ENCODE data around the gene MRM2.

The MRM2 gene

DNA sequence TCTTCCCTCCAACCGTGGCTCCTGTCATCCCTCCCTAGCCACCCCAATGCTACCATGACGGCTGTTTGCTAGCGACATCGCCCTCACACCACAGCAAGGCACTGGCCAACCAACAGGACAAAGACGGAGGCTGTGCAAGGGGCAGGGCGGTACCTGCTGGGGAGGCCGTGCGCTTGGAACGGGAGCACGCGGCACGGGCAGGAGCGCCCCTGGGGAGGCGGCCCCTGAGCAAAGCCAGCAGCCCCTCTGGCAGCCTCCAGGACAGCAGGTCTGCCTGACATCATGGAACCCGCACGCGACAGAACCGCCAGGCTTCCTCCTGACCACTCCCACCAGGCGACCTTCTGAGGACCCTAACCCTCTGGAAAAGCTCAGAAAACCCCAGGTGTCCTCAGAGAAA, 22.0 kb downstream of the MRM2 start:
- no peak for DNase-seq

DNA sequence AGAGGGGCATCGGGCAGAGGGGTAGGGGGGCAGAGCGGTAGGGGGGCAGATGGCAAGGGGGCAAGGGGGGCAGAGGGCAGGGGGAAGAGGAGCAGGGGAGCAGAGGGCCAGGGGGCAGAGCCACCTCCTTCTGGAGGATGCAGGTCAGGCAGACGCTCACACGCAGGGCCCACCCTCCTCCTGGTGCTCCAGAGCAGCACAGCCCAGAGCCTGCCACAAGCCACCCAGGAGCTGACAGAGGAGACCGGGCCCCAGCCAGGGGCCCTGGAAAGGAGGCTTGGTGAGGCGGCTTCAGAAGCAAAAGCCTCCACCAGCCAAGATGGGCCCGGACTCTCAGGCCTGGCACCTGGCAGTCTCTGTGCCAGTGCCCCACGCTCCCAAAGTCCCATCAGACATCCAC, 22.4 kb downstream of the MRM2 start:
- no peak for DNase-seq

DNA sequence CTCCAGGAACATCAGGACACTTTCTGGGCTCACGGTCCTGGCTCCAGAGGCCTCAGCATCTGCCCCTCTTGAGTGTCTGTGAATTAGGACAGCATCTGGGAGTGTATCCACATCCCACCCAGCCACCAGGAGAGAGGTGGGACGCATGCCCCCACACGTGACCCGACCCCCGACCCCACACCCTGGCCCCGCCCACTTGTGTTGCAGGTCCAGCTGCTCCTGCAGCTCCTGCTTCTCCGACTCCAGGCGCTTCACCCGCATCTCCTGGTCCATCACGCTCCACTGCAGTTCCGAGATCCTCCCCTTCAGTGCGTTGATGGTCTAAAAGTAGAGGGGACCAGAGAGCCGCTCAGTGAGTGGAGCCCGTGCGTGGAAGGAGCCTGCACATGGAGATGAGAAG, 22.9 kb downstream of the MRM2 start:
- no peak for DNase-seq

DNA sequence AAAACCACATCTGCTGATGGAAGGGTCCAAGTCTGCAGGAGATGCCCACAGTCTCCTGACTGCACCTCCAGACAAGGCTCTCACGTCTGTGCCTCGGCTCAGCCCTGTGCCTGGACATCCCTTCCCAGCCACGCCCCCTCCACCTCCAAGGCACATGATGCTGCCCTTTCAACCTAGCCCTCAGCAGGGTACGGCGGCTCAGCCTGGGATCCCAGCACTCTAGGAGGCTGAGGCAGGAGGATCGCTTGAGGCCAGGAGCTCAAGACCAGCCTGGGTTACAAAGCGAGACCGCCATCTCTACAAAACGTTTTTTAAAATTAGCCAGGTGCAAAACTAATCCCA, 23.6 kb downstream of the MRM2 start:
- DNase-seq: no peak

DNA sequence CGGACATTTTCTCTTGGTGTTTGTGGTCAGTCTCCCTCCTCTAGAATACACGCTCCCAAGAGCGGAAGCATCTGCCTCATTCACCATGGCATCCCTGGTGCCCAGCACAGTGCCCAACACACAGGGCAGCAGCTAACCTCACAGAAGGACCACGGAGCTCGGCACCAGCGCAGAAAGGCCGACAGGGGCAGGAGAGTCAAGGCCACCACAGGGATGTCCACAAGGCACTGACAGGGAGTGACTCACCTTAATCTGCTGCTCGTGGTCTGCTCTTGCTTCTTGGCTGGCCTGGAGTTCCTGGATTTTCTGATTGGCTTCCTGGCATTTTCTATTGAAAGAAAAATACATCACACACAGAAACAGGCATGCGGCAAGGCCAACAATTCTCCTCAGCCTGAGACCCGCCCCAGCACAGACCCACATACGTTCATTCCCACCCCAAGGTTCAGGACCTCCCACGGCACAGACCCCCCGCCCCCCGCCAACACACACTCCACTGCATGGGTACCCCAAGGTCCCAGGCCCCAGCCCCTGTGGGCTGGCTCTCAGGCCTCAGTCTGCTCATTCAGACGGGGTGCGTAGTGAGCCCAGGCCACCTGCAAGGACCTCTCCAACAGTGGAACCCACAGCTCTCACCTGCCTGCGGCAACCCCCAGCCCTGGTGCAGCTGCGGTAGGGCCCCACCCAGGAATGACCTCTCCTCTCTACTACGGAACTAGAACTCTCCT, 24.1 kb downstream of the MRM2 start:
- no peak for DNase-seq

DNA sequence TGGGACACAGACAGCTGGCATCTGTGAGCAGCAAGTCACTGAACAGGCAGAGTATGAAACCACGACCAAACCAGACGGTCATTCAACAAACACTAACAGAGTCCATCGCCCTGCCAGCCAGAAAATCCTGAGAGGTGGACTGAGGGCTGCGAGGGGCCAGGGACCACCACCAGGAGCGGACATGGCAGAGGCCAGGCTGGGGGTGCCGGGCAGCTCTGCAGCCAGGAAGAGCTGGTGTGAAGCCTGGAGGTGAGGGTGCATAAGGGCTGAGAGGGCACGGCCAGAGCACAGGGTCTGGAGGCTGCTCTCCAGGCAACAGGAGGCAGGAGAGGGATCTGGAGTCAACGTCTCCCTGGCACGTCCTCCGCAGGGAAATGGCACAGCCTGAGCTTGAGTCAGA, 24.8 kb downstream of the MRM2 start:
- DNase-seq: no peak

DNA sequence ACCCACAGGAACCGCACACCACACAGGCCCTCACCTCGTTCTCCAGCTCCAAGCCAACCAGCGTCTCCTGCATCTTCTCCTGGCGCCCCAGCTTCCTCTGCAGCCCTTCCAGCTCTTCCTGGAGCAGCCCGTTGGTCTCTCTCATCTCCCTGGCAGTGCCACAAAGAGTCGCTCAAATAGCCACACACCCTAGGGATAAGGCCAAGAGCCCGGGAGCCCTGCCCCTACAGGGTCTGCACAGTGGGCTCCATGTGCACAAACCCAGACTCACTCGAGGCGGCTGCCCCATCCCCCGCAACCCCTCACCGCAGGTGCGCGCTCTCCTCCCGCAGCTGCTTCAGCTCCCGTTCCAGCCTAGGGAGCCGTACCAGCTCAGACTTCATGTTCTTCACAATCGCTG, 26.2 kb downstream of the MRM2 start:
- no peak for DNase-seq

DNA sequence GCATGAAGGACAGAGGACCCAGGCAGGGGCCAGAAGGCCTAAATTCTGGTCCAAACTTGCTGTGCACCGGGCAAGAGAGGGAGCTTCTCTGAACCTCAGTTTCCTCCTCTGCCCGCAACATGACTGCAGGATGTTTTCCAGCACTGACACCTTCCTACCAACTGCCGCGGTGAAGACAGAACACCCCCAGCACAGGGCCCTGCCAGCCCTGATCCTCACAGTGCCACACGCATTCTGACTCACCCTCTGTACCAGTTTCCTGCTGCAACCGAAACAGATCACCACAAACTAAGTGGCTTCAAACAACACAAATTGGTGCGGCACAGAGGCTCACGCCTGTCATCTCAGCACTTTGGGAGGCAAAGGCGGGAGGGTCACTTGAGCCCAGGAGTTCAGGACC, 27.4 kb downstream of the MRM2 start:
- DNase-seq: peak; percentile 34

DNA sequence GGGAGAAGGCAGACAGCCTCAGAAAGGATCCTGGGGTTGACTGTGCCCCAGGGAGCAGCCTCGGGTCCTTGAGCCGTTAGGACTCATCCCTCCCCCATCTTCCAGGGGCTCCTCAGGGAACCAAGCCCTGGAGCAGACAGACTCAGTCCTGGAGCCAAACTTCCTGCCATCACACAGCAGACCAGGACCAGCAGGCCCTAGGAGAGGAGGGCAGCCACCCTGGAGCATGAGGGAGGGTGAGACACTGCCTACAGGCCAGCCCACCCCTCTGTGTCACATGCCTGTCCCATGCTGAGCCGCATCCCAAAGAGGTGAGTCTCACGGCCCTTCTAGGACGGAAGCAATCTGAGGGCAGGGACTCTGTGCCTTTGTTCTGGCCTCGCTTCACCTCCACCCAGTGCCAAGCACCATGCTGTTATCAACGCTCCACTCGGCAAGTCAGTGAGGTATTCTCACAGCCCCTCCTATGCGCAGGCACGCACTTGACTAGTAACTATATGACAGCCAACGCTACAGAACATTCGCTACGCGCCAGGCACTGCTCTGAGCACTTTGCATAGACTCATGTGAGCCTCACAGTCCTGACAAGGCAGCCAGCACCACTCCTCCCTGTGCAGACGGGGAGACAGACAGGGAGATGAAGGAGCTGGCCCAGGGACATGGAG, 28.3 kb downstream of the MRM2 start:
- DNase-seq: no peak

DNA sequence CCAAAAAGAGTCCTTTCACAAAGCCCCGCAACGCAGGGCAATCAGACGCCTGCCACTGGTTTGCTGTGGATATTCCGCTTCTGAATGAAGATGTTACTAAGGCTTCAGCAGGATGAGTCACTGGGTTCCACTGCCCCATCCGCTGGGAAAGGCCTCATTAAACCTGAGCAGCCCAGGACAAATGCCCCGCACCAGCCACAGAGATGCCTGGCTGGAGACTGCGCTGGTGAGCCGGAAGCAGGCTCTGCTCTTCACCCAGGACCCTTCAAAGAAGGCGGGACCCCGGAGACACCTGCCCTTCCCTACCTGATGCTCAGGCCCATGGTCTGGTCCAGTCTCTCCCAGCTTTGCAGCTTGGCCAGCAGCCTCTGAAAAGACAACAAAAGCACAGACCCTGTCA, 29.1 kb downstream of the MRM2 start:
- DNase-seq: no peak

DNA sequence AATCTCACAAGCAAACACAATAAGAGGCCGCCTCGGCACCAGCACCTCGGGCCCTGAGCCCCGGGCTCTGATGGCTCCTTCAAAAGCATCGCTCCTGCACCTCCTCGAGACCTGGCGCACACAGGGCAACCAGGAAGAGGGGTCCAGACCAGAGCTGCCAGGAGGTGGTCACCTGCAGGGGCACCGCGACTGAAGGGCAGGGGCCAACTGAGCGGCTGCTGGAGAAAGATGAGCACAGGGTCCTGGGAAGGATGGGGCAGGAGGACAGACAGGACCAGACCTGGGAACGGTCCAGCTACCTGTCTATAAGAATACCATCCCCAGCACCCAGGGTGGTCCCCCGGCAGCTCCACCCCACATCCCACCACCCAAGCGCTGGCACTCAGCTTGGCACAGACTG, 30.1 kb downstream of the MRM2 start:
- DNase-seq: no peak

DNA sequence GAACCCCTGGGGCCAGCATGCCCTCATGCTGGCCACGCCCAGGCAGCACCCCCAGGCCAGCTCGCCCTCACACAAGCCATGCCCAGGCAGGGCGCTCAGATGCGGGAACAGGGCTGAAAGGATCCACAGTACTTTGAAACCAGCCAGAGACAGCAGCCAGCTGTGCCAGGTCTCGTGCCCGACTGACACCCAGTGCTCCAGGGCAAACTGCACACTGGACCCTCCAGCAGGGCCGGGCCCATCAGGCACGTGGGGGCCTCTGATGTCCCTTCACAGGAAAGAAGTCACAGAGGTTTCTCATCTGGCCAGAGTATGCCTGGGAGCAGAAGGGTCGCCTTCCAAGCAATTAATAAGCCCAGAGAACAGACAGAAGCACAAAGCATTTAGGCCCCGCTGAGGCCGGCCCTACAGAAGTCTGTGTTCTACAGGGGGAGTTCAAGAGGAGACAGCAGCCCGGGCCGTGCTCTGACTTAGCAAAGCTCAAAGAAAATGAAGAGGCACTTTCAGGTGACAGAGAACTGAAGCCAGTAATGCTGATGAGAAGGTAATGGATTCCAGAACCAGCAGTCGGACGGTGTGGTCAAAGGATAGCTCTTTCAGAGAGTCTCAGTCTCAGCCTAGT, 30.6 kb downstream of the MRM2 start:
- no peak for DNase-seq

DNA sequence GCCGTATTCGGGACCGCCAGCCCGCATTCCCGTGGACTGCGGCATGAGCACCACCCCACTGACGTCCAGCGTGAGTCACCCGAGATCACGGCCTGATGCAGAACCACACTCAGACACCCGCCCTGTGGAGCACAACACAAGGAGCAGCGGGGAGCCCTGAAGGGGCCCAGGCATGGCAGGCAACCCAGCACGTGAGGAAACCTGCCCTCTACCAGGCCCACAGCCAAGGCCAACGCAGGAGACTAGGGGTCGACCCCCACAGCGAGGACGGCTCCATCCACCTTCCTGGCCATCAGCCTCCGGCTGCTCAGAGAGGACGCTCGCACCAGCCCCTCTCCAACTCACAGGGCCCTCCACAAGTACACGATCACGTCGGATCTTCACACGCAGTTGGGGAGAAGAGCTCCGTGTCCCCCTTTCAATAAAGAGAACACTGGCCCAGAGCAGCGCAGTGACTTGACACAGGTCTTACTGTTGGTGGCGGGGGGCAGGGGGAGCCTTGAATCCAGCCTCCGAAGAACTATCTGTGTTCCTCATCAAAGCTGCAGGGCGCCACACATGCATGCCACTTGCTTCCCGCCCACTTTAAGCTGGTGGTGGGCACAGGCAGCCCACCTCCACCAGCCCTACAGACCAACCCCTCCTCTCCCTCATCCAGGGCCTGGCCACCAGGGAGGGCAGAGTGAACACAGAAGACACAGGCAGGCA, 31.3 kb downstream of the MRM2 start:
- no peak for DNase-seq

DNA sequence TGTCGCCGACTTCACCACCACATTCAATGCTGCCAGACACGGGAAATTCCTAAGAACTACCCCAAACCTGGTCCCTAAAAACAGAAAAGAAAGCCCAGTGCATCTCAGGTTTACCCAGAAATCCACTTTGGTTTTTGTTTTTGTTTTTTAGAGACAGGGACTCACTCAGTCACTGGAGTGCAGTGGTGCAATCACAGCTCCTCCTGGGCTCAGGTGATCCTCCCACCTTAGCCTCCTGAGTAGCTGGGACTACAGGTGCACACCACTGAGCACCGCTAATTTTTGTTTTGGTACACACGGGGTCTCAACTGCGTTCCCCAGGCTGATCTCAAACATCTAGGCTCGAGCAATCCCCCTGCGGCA, 32.1 kb downstream of the MRM2 start:
- no peak for DNase-seq

DNA sequence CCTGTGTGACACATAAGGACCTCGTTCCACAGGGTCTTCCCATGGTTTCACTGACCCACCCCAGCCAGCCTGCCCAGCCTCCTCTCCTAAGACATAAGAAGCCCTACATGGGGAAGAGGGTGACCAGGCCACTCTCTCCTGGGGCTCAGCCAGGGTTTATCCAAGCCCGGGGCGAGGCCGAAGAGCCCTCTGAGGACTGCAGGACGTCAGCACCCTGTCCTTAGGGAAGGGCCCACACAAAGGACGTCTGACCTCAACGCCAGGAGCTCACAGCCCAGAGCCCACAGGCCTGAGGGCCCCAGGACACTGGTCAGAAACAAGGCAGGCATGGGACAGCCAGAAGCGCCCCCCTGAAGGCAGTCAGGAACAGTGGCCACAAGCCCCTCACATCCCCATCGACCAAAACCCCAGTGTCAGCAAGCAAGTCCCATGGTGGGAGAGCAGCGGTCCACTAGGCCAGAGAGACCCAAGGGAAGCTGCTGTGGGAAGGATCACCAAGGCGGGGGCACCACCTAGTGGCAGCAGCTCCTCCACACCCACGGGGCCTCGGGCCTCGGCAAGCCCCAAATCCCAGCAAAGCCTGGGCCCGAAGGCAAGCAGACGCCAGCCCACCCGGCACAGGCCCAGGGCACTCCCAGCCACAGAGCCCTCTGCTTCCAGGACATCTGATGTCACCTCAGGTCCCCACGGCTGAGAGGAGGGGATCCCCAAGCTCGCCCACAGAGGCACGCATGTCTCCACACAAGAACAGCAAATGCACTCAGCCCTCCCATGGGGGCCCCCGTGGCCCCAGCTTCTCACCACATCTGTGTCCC, 32.7 kb downstream of the MRM2 start:
- DNase-seq: peak; percentile 65

DNA sequence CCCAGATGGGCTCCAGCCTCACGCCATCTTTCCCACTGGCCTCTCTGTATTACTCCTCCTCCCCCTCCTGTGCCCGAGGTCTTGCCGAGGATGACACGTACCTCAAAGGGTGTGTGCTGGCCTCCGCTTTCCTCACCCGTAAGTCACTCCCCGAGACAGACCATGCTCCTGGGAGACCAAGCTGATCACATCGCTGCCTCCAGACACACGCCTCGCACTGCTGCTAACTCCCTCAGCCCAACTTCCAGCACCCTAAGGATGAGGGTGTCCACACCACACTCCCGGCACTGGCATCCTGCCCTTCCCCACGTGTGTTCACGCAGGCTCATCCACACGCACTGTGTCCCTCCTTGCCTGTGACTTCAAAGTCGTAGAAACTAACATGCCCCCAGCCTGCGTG, 33.3 kb downstream of the MRM2 start:
- no peak for DNase-seq

DNA sequence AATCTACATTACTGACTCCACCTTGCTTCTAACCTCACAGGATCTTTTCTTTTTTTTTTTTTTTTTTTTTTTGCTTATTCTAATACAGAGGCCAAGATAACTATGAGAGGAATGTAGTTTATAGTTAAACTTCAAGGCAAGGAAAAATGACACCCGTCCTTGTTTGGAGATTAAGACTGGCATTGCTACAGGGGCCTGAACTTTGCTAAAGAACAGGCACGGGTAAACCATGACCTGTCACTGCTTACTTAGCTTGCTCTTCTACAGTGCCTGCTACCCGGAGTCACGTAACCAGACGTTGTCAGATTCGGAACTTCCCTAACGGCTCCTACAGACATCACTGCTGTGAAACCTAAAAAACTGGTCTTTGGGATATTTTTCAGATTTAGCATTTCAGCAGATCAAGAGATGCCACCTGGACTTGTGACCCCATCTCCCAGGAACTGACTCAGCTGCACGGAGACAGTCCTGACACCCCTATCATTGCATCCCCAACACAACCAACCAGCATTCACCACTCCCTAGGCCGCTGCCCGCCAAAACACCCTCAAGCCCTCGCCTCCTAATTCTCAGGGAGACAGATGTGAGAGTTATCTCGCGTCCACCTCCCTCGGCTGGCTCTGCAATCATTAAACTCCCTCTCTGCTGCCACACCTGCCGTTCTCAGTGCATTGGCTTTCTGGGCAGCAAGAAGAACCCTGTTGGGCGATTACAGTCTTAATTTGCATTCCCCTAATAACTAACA, 36.8 kb downstream of the MRM2 start:
- no peak for DNase-seq

DNA sequence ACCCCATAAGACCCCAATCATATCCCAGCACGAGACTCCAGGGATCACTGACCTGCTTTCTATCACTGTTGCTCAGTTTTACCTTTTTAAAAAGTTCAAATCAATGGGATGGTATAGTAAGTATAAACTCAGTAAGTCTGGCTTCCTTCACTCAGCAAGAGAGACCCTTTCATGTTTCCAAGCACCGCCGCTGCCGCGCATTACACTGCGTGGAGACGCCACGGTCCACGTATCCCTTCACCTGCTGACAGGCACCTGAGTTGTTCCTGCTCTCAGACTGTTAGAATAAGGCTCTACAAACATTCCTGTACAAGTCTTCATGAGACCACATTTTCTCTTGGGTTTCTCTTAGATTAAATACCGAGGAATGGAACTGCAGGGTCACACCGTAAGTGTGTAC, 37.6 kb downstream of the MRM2 start:
- no peak for DNase-seq

DNA sequence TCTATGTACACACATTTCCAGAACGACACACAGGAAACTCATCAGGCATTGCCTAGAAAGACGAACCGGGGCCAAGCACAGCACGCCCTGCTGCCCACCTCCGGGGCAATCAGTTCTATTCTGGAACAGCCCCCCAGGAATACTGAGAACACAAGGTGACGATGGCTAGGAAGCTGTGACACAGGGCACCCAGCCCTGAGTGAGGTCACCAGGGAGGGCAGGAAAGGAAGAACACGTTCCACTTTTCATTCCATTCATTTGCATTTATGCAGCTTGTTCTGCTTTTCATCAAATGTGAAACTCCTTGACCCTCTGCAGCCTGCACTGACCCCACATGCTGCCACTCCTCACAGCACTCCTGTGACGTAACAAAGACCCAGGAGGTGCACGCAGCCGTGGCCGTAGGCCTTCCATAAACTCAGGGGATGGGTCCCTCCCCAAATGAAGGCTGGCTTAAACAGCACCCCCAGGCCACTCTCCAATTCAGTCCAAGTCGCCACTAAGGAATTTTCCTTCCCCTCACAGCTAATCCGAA, 38.2 kb downstream of the MRM2 start:
- no peak for DNase-seq

DNA sequence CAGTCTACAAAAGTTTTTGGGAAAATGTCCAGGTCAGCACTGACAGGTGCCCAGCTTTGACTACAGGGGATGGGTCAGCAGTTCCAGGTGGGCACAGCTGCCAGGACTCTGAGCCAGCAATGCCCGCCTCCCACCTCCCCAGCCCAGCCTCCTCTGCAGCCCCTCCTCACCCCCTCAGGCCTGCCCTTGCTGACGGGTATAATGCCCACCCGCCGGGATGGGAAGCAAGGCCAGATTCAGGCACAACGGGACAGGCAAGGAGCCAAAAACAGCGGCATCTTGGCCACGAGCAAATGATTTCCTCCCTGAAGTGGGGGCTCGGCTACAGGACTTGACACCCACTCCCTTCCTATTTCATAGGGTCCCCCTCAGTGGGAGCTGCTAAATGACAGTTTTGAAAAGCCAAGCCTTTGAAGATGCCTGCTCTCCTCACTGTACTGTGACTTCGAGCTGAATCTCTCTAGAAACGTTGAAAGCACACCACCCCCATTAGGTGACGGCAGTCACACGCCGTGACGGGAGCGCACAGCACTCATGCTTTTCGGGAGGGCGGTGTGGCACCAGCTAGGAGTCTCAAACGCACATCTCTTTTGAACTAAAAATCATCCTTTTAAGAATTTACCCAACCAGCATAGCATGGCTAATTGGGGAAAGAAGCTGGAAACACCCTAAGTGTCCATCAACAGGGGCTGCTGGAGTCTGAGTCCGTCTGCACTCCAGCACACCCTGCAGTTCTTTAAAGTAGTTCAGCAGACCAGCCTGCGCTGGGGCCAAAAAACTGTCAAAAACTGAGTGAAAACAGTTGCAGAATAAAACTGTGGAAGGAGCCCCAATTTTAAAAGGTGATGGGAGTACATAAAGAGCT, 38.9 kb downstream of the MRM2 start:
- no peak for DNase-seq

DNA sequence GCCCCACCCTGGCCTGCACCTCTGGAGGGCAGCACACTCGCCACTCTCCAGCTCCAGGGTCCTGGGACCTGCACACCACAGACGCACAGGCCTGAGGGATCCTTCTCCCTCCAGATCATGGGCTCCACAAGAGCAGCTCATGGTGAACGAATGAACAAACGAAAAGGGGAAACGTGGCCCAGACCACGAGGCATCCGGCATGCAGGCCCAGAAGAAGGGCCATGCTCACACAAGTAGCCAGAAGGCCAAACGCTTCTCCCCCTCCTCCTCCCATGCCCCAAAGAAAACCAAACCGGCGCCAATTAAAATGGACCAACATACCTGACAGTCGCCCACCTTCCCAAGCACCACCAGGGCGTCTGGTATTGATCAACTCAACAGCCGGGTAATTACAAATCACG, 39.6 kb downstream of the MRM2 start:
- DNase-seq: no peak

All from stimulated activated CD8-positive, alpha-beta memory T cell treated with anti-CD3 and anti-CD28 coated beads, Interleukin-4, amount 100 ng/mL, for 48 hours (primary cell).